Vagina (tissue), 2 donors: ENCODE measurements around the gene WIZ. TPM values are rescaled to one million over a fixed set of nuclear protein-coding genes. Genes with fewer than 3 reads are reported as not detected.
"Not testable (repeated sequence)": the region's sequence is repeated elsewhere in the genome, so short reads cannot be mapped to it uniquely, and the experiment has no call there.

Experiments used
- DNase-seq, 2 donors: peaks; one replicate each; pipeline ENCODE4 v3.0.0-alpha.2; 2017; ENCODE audit errors: extremely low spot score in 2 of 2
- H3K27ac ChIP-seq: fragments of 200-600 bp; sonication (generic); one replicate; pipeline ENCODE4 v1.5.1; 2019
- H3K27me3 ChIP-seq: fragments of 200-600 bp; sonication (generic); one replicate; pipeline ENCODE4 v1.5.1; 2019
- H3K36me3 ChIP-seq, 2 donors: fragments of 200-600 bp; sonication (generic); one replicate each; pipeline ENCODE4 v1.5.1; 2017 to 2019
- H3K4me1 ChIP-seq: fragments of 200-600 bp; sonication (generic); one replicate; pipeline ENCODE4 v1.5.1; 2019
- H3K4me3 ChIP-seq, 2 donors: fragments of 200-600 bp; sonication (generic); 1 replicate in 1 of 2; 2 replicates in 1 of 2; pipeline ENCODE4 v1.5.1; 2016 to 2019
- H3K9me3 ChIP-seq: fragments of 200-600 bp; sonication (generic); one replicate; pipeline ENCODE4 v1.5.1; 2019
- CTCF ChIP-seq, 3 experiments: fragments of 450-650 bp in 2 of 3; fragments of 200-600 bp in 1 of 3; sonication (generic) in 1 of 3; IDR thresholded peaks; one replicate each; pipeline ENCODE4 v1.5.1; 2017 to 2019; ENCODE audit warnings: antibody characterized with exemption in 3 of 3, mild to moderate bottlenecking in 2 of 3, moderate library complexity in 2 of 3
- POLR2A ChIP-seq, 2 donors: fragments of 450-650 bp; IDR thresholded peaks; one replicate each; pipeline ENCODE4 v1.6.1; 2017; ENCODE audit warnings: antibody characterized with exemption in 2 of 2, mild to moderate bottlenecking in 2 of 2, moderate library complexity in 2 of 2
- POLR2AphosphoS5 ChIP-seq, 2 donors: sonication (generic); formaldehyde crosslinking; IDR thresholded peaks; one replicate each; pipeline ENCODE4 v1.9.0; 2017; ENCODE audit warnings: antibody characterized with exemption in 2 of 2, mild to moderate bottlenecking in 2 of 2, low read depth in 1 of 2; ENCODE audit not compliant: insufficient read depth in 1 of 2
- intact Hi-C: fragments of 100-400 bp; cut with DNase I; formaldehyde crosslinking; loops from one replicate; pipeline ENCODE4 v1.15.1; 2023
- total RNA-seq: library from RNA; depleted of rRNA; stranded (reverse); fragments of >200 nt; gene quantifications from one replicate; pipeline ENCODE4 v1.2.3, GENCODE V29; 2016

Gene WIZ
- total RNA-seq, 1 donor from 2014 or later: 44.4 TPM

GRCh38 chr19:15418579-15419412 is 31.0 kb downstream of the WIZ start, which contains the start of gene AKAP8L:
TSS of gene AKAP8L (minus strand) at chr19:15418988. CDS start at chr19:15418923, 65 bp downstream.
- intact Hi-C loops: no loop called here
- H3K36me3 ChIP-seq: peaks cover 0 to 15% of the 10 kb centered on the region in 2 donors
- no peaks in the 10 kb centered on the region for H3K9me3 ChIP-seq
- peak within 1 kb of the TSS; percentile 80 to 93 for H3K4me3 ChIP-seq
- H3K4me1 ChIP-seq: peaks cover 75% of the 10 kb centered on the region
- H3K27me3 ChIP-seq: no peaks in the 10 kb centered on the region
- peak; percentile 99 for DNase-seq
- TF ChIP-seq CTCF (IDR thresholded peaks at IDR 0.05) (peak in 1 of 3 experiments; percentile 66), POLR2A (IDR thresholded peaks at IDR 0.05) (peak in 1 of 2 donors; percentile 87), POLR2AphosphoS5 (IDR thresholded peaks at IDR 0.05; ENCODE audit: insufficient read depth in 1 of 2, low read depth in 1 of 2) (peak; percentile 98)
- peak within 1 kb of the TSS; percentile 82 for H3K27ac ChIP-seq

DNA sequence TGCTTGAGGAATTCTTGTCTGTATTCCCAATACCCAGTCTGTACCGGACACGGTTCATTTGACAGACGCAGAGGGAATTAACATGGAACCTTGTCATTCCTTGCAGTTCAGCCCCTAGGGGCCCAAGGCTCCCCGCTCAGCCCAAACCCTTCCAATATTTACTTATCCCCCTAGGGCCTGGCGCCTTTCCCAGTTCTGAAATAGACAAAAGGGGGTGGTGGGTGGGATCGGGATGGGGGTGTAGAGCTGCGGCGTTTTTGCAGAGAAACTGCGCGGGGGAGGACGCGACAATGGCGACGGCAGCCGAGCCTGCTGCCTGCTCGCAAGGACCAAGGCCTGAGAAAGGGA is 31.6 kb downstream of the WIZ start:
- peaks cover 81% of the 10 kb centered on the region for H3K4me1 ChIP-seq
- DNase-seq: no peak
- H3K4me3 ChIP-seq: peak overlapping the region; percentile 80 to 93
- no peaks in the 10 kb centered on the region for H3K27me3 ChIP-seq
- peak overlapping the region; percentile 82 for H3K27ac ChIP-seq
- H3K9me3 ChIP-seq: no peaks in the 10 kb centered on the region
- intact Hi-C loops: no loop called here
- TF ChIP-seq POLR2AphosphoS5 (IDR thresholded peaks at IDR 0.05; ENCODE audit: insufficient read depth in 1 of 2, low read depth in 1 of 2) (no peak), CTCF (IDR thresholded peaks at IDR 0.05) (no peak), POLR2A (IDR thresholded peaks at IDR 0.05) (no peak)
- H3K36me3 ChIP-seq: peaks cover 0 to 9% of the 10 kb centered on the region in 2 donors

DNA sequence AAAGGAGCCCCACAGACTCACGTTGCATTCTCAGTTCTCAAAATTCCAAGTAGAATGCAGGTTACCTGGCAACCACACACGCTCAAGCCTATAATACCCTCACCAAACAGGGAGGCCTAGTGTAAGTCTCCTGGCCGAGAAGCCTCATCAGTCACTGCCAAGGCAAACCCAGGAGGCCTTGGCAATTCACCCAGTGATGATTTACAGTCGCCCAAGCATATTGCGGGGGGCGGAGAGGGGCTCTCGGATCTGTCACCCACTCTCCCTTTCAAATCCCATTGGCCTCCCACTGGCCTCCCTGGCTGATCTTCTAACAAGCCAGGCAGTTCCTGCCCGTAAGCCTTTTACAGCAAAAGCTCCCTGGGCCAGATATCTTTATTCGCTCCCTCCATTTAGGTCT is 32.1 kb downstream of the WIZ start:
- no peak for DNase-seq
- TF ChIP-seq POLR2A (IDR thresholded peaks at IDR 0.05) (no peak), POLR2AphosphoS5 (IDR thresholded peaks at IDR 0.05; ENCODE audit: insufficient read depth in 1 of 2, low read depth in 1 of 2) (no peak), CTCF (IDR thresholded peaks at IDR 0.05) (no peak)
- H3K27ac ChIP-seq: peak overlapping the region; percentile 82
- H3K4me3 ChIP-seq: peak overlapping the region; percentile 80 to 93
- no peaks in the 10 kb centered on the region for H3K27me3 ChIP-seq
- H3K36me3 ChIP-seq: peaks cover 0 to 4% of the 10 kb centered on the region in 2 donors
- H3K4me1 ChIP-seq: peaks cover 82% of the 10 kb centered on the region
- intact Hi-C loops: no loop called here
- H3K9me3 ChIP-seq: no peaks in the 10 kb centered on the region

DNA sequence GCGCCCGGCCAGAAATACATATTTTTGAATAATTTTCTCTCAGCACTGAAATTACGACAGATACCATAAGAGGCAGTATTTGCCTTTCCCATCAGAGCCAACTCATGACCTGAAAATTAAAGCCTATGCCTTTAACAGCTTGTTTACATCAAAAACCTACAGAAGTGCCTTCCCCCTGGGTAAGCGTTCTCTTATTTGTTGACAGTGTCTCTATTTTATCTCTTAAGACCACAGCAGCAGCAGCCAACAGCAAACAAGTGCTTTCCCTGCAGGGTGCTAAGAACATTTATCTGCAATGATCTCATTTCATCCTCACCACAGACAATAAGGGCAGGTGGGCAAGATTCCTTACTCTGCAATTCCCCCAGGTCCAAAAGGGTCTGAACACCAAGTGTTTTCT is 36.9 kb downstream of the WIZ start:
- no peaks in the 10 kb centered on the region for H3K9me3 ChIP-seq
- TF ChIP-seq CTCF (IDR thresholded peaks at IDR 0.05) (no peak), POLR2A (IDR thresholded peaks at IDR 0.05) (no peak), POLR2AphosphoS5 (IDR thresholded peaks at IDR 0.05; ENCODE audit: insufficient read depth in 1 of 2, low read depth in 1 of 2) (no peak)
- H3K27me3 ChIP-seq: no peaks in the 10 kb centered on the region
- no peak overlapping the region for H3K27ac ChIP-seq
- no peak overlapping the region for H3K4me3 ChIP-seq
- peaks cover 0 to 8% of the 10 kb centered on the region in 2 donors for H3K36me3 ChIP-seq
- DNase-seq: no peak
- intact Hi-C loops: no loop called here
- H3K4me1 ChIP-seq: peaks cover 78% of the 10 kb centered on the region

GRCh38 chr19:15411351-15411750 is 38.4 kb downstream of the WIZ start:
- H3K27ac ChIP-seq, H3K4me3 ChIP-seq, H3K9me3 ChIP-seq, intact Hi-C loops, DNase-seq, H3K27me3 ChIP-seq, H3K36me3 ChIP-seq: not testable (repeated sequence)
- peaks cover 76% of the 10 kb centered on the region for H3K4me1 ChIP-seq
